Globus pallidus (tissue), 1 donor: ENCODE measurements around the gene CALHM1.
"Not testable (repeated sequence)": the region's sequence is repeated elsewhere in the genome, so short reads cannot be mapped to it uniquely, and the experiment has no call there.

Source experiments
- DNase-seq: peaks from one replicate; pipeline ENCODE4 v3.0.0-alpha.2; 2015; ENCODE audit warnings: low spot score

CALHM1 gene

DNA sequence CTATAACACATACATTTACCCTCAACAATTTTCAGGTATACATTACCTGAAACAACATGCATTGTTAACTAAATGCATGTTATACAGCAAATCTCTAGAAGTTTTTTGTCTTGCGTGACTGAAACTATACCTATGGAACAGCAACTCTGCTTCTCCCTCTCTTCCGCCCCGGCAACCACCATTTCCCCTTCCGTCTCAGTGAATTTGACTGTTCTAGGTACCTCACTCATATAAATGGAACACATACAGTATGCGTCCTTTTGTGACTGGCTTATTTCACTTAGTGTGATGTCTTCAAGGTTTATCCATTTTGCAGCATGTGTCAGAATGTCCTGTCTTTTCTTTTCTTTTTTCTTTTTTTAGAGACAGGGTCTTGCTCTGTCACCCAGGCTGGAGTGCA is 29.1 kb downstream of the CALHM1 start:
- no peak for DNase-seq

DNA sequence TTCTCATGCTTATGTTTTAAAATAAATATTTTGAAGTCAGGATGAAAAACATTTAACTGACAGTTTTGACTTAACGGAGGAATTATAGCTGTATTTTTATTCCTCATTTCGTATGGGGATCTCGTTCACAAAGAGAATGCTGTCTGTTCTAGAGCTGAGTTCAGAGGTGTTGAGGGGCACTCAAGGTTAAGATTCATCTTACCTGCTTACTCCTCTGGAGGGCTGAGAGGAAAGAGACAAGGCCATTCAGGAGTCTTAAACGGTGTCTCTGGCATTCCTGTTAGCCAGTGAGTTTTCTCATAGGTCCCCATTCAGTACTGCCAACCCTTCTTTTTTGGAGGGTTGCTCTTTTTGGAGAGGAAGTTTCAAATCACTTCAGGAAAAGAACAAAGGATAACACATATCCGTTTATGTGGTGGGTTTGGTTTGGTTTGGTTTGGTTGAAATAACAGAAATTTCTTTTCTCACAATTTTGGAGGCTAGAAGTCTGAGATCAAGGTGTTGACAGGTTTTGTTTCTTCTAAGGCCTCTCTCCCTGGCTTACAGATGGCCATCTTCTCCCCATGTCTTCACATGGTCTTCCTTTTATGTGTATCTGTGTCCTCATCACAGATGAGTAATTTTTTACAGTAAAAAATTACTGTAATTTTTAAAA is 29.6 kb downstream of the CALHM1 start:
- DNase-seq: no peak

DNA sequence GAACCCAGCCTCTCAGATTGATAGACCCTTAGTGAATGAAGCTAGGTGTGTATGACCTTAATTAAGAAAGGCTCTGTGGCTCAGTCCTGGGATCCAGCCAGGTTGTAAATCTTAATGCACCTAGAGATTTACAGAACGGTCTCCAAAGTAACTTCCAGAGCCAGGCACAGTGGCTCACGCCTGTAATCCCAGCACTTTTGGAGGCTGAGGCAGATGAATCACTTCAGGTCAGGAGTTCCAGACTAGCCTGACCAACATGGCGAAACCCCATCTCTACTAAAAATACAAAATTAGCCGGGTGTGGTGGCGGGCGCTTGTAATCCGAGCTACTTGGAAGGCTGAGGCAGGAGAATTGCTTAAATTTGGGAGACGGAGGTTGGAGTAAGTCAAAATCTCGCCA is 30.8 kb downstream of the CALHM1 start:
- DNase-seq: no peak

DNA sequence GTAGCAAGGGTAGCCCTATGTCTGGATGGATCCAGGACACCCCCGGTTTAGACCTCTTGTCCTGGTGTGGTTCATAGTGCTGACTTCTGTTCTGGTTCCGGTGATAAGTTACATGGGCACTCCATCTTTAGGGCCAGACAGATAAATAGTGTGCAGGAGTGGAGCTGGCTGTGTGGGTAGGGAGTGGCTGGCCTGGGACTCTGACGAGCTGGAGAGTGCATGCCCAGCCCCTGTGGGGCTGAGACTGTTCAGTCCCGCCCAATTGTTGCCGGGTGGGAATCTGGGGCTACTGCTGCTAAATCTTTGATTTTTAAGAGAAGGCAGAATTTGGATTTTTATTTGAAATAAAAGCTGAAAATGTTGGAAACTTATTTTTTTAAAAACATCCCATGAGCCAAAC is 35.0 kb downstream of the CALHM1 start:
- DNase-seq: no peak

DNA sequence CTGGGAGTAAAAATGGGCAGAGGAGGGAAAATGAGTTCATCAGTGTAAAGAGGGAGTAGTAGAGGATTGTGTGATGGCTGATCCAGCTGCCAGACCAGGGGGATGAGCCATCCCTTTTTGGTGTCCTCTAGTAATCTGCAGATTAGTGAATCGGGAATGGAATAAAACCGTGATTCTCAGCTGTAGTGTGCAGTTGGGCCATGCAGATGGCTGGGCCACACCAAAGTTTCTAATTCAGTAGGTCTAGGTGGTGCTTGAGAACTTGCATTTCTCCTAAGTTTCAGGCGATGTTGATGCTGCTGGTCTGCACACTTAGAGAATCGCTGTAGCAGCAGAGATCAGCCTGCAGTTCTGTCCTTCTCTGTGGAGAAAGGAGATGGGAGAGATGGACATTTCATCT is 39.6 kb downstream of the CALHM1 start:
- DNase-seq: no peak

DNA sequence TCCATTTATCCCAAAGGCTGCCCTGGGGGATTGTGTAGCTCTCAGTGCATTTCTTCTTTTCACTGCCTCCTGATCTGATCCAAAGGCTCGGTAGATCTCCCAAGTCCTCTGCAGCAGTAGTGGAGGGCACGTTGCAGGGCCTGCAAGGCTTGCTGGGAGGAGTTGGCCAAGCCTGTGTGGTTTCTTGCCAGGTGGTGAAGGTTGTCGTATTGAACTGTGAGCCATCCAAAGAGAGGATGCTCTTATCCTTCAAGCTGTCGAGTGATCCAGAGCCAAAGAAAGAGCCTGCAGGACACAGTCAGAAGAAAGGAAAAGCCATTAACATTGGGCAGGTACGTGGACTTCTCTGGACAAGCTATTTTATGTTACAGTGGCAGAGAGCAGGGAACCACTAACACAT is 41.1 kb downstream of the CALHM1 start:
- DNase-seq: no peak

DNA sequence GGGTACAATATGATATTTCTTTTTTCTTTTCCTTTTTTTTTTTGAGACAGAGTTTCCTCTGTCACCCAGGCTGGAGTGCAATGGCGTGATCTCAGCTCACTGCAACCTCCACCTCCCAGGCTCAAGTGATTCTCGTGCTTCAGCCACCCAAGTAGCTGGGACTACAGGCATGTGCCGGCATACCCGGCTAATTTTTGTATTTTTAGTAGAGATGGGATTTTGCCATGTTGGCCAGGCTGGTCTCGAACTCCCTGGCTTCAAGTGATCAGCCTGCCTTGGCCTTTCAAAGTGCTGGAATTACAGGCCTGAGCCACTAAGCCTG is 41.6 kb downstream of the CALHM1 start:
- DNase-seq: not testable (repeated sequence)

DNA sequence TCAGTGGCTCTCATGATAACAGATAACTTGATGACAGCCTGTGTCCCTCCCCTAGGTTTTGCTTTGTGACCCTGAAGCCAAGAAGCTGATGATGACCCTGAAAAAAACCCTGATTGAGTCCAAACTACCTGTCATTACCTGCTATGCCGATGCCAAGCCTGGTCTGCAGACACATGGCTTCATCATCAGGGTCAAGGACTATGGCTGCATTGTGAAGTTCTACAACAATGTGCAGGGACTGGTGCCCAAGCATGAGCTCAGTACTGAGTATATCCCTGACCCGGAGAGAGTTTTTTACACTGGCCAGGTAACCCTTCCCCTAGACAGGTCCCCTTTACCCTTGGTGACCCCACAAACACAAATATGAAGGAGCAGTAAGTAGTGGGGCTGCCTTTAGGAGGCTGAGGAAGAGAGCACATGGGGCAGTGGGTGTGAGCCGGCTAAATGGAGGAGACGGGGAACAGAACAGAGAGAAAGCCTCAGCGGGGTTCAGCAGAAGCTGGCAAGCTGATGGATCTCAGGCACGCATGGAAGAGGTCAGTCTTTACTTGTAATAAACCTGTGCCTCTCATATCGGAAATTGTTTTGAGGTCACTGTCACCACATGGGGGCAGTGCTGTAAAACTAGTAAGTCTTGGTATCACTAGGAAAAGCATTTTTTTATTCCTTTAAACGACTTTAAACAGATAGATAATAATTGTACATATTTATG is 42.1 kb downstream of the CALHM1 start:
- peak; percentile 31 for DNase-seq

DNA sequence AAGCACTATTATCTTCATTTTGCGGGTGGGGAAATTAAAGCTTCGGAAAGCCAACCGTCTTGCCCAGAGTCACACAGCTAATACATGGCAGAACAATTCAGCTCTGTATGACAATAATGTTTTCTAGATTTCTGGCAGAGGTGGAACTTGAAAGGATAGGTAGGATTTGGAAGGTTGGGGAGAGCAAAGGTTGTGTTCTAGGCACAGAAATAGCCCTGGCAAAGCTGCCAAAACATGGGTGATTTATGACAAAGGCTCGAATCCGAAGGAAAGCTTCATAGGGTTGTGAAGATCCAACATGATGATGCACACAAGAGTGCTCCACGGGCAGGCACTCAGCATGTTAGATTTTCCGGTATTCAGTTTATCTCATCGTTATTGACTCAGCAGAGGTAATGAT is 43.1 kb downstream of the CALHM1 start:
- DNase-seq: no peak

DNA sequence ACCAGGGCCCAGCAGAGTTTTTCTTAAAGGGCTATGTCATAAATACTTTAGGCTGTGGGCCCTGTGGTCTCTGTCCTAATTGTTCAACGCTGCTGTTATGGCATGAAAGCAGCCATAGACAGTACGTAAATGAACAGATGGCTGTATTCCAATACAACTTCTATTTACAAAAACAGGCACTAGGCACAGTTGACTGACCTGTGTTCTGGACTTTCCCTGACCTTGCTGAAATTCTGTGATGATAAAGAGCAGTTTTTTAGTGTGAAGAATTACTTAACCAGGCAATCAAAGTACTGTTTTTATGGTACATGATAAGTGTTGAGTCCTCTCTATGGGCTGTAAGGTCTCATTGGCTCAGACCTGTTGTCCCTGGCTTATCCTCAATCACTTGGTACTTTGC is 45.1 kb downstream of the CALHM1 start:
- DNase-seq: no peak
